ENCODE measurements around the gene NEK10.

The NEK10 gene

DNA sequence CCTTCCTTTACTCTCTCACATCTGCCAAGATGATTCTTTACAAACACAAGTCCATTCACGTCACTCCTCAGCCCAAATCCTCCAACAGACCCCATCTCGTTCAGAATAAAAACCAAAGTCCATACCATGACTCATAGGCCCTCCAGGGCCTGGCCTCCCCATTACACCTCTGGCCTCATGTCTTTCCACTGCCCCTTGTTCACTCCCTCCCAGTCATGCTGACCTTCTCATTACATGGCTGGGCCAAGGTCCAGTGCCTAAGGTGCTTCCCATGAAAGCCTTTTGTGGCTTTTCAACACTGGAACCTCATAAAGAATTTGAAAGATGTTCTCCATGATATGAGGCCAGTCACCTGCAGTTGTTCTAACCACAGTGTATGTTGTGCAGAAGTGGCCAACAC lies 44.5 kb downstream of the NEK10 start:
- no peak overlapping the region for H3K4me3 ChIP-seq (ENCODE audit: low read depth, low read length)
- no peak for DNase-seq (ENCODE audit: low read depth)

GRCh38 chr3:27323087-27323570 lies 46.1 kb downstream of the NEK10 start:
- H3K4me3 ChIP-seq (ENCODE audit: low read depth, low read length): no peak overlapping the region
- DNase-seq (ENCODE audit: low read depth): no peak
- TF ChIP-seq, protein P1, sequence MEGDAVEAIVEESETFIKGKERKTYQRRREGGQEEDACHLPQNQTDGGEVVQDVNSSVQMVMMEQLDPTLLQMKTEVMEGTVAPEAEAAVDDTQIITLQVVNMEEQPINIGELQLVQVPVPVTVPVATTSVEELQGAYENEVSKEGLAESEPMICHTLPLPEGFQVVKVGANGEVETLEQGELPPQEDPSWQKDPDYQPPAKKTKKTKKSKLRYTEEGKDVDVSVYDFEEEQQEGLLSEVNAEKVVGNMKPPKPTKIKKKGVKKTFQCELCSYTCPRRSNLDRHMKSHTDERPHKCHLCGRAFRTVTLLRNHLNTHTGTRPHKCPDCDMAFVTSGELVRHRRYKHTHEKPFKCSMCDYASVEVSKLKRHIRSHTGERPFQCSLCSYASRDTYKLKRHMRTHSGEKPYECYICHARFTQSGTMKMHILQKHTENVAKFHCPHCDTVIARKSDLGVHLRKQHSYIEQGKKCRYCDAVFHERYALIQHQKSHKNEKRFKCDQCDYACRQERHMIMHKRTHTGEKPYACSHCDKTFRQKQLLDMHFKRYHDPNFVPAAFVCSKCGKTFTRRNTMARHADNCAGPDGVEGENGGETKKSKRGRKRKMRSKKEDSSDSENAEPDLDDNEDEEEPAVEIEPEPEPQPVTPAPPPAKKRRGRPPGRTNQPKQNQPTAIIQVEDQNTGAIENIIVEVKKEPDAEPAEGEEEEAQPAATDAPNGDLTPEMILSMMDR (IDR thresholded peaks at IDR 0.05; ENCODE audit: insufficient read depth, low read depth, low read length, missing control alignments): no peak

More for the DNA sequence above, 44.5 kb downstream of the NEK10 start:
- TF ChIP-seq, protein P1 (IDR thresholded peaks at IDR 0.05; ENCODE audit: insufficient read depth, low read depth, low read length, missing control alignments): no peak

GRCh38 chr3:27322634-27323033 lies 46.5 kb downstream of the NEK10 start:
- no peak for DNase-seq (ENCODE audit: low read depth)
- TF ChIP-seq, protein P1 (IDR thresholded peaks at IDR 0.05; ENCODE audit: insufficient read depth, low read depth, low read length, missing control alignments): no peak
- no peak overlapping the region for H3K4me3 ChIP-seq (ENCODE audit: low read depth, low read length)

DNA sequence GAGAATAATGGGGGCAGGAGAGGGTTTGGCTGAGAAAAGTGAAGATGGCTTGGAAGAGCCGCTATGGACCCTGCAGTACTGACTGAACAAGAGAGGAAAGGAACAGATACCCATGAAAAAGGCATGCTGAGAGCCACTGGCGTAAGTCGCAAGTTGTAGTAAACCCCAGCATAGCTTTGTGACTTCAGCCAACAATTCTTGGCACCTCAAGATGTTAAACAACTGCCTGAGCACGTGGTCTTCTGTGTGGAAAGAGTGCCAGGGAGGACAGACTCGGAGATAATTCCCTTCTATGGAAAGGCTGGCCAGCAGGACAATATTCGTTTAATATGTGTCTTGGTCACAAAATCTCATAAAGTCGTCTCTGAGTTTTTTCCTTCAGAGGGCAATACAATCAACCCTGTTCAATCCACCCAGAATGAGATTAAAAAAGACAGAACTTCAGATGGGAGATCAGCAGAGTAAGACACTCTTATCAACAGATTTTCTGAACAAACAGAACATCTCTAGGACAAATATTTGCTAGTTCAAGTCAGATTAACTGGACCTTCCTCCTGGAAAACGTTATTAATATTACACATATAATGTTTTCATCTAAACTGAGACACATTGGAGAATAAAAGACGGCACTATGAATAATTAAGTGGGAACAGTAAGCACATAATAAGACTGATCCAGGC lies 49.2 kb downstream of the NEK10 start:
- H3K4me3 ChIP-seq (ENCODE audit: low read depth, low read length): no peak overlapping the region
- no peak for DNase-seq (ENCODE audit: low read depth)
- TF ChIP-seq, protein P1 (IDR thresholded peaks at IDR 0.05; ENCODE audit: insufficient read depth, low read depth, low read length, missing control alignments): no peak

GRCh38 chr3:27319304-27319703 lies 49.9 kb downstream of the NEK10 start:
- no peak overlapping the region for H3K4me3 ChIP-seq (ENCODE audit: low read depth, low read length)
- DNase-seq (ENCODE audit: low read depth): no peak
- TF ChIP-seq, protein P1 (IDR thresholded peaks at IDR 0.05; ENCODE audit: insufficient read depth, low read depth, low read length, missing control alignments): no peak

DNA sequence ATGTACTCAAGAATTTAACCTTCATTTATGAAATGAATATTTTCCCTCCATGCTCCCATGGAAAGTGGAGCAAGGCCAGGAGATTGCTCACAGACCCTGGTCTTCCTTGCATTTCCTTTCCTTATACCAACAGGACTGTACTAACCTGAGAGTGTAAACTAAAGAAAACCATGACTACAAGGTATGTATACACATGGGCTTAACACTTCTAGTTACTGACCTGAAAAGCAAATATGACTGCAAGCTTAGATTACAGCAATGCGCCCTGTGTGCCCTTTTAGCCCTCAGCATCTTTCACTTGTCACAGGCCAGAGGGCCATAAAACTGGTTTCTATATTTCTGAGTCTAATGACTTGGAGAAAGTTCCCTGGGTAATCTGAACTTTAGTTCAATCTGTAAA lies 52.1 kb downstream of the NEK10 start:
- DNase-seq (ENCODE audit: low read depth): no peak
- no peak overlapping the region for H3K4me3 ChIP-seq (ENCODE audit: low read depth, low read length)
- TF ChIP-seq, protein P1 (IDR thresholded peaks at IDR 0.05; ENCODE audit: insufficient read depth, low read depth, low read length, missing control alignments): no peak

GRCh38 chr3:27315003-27315402 lies 54.2 kb downstream of the NEK10 start:
- DNase-seq (ENCODE audit: low read depth): no peak
- TF ChIP-seq, protein P1 (IDR thresholded peaks at IDR 0.05; ENCODE audit: insufficient read depth, low read depth, low read length, missing control alignments): no peak
- H3K4me3 ChIP-seq (ENCODE audit: low read depth, low read length): no peak overlapping the region

Data from GM12865 (cell line).